Measurements from ENCODE around the gene BOK.

The BOK gene

DNA sequence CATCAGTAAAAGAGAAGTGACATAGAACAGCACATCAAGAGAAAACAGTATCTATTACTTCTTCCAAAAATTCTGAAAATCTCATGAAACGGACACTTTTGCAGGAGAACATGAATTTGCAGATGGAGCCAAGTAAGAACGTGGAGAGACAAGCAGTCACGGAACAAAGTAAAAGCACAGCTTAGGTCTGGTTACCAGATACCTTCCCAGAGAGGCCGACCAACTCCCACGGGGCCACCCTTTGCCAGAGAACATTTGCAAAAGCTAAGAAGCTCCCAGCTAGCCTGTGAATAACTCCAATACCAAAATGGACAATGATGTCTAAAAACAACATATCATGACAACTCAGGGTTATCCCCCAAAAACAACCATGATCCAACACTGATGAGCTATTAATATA lies 39.5 kb downstream of the BOK start:
- no peak overlapping the region for H3K4me3 ChIP-seq (ENCODE audit: low read length)
- DNase-seq (ENCODE audit: low read depth) = no peak
- TF ChIP-seq, protein P1, sequence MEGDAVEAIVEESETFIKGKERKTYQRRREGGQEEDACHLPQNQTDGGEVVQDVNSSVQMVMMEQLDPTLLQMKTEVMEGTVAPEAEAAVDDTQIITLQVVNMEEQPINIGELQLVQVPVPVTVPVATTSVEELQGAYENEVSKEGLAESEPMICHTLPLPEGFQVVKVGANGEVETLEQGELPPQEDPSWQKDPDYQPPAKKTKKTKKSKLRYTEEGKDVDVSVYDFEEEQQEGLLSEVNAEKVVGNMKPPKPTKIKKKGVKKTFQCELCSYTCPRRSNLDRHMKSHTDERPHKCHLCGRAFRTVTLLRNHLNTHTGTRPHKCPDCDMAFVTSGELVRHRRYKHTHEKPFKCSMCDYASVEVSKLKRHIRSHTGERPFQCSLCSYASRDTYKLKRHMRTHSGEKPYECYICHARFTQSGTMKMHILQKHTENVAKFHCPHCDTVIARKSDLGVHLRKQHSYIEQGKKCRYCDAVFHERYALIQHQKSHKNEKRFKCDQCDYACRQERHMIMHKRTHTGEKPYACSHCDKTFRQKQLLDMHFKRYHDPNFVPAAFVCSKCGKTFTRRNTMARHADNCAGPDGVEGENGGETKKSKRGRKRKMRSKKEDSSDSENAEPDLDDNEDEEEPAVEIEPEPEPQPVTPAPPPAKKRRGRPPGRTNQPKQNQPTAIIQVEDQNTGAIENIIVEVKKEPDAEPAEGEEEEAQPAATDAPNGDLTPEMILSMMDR (conservative IDR thresholded peaks at IDR 0.05; ENCODE audit: low read depth, low read length) = no peak

DNA sequence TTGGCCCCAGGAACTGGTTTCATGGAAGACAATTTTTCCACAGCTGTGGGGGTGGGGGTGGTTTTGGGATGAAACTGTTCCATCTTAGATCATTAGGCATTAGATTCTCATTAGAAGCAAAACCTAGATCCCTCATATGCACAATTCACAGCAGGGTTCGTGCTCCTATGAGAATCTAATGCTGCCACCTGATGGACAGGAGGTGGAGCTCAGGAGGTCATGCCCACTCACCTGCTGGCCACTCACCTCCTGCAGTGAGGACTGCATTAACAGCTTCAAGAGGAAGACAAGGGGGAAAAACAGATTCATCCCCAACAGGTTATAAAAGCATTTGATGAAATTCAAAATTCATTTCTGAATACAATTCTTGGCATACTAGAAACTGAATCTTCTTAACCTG lies 39.9 kb downstream of the BOK start:
- no peak overlapping the region for H3K4me3 ChIP-seq (ENCODE audit: low read length)
- DNase-seq (ENCODE audit: low read depth) = no peak
- TF ChIP-seq, protein P1 (conservative IDR thresholded peaks at IDR 0.05; ENCODE audit: low read depth, low read length) = peak; percentile 35

DNA sequence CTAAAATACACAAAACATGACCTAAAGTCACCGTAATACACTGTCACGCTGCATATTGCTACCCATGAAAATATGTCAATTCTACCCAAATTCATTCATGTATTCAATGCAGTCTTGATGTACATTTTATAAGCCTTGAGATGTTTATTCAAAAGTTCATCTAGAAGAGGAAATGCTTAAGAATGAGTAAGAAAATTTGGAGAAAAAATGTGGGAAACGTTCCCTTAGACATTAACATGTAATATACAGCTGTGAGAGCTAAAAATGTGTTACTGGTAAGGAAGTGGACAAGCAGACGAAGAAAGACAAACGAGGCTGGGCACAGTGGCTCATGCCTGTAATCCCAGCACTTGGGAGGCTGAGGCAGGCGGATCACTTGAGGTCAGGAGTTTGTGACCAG lies 41.1 kb downstream of the BOK start:
- TF ChIP-seq, protein P1 (conservative IDR thresholded peaks at IDR 0.05; ENCODE audit: low read depth, low read length) = no peak
- DNase-seq (ENCODE audit: low read depth) = no peak
- no peak overlapping the region for H3K4me3 ChIP-seq (ENCODE audit: low read length)

- TF ChIP-seq, protein P1 (conservative IDR thresholded peaks at IDR 0.05; ENCODE audit: low read depth, low read length) = no peak
- H3K4me3 ChIP-seq (ENCODE audit: low read length) = no peak overlapping the region
Observed at GRCh38 chr2:241601841-241602240, 43.3 kb downstream of the BOK start.

GRCh38 chr2:241602720-241603119 lies 44.2 kb downstream of the BOK start:
- no peak overlapping the region for H3K4me3 ChIP-seq (ENCODE audit: low read length)
- no peak for DNase-seq (ENCODE audit: low read depth)
- TF ChIP-seq, protein P1 (conservative IDR thresholded peaks at IDR 0.05; ENCODE audit: low read depth, low read length) = no peak

More at GRCh38 chr2:241601841-241602240, 43.3 kb downstream of the BOK start:
- no peak for DNase-seq (ENCODE audit: low read depth)

DNA sequence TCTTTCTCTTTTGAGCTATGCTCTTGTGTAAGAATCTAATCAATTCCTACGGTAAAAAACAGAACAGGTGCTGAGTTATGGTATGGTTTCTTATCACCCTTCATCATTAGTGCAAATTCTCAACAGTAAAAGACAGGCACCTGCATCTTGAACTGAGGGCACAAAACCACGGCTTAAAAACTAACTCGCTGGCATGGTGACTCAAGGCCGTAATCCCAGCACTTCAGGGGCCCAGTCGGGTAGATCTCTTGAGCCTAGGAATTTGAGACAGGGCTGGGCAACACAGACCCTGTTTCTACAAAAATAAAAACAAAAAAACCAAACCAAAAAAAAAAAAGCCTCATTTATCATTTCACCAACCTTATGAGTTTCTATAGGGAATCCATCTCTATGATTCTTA lies 45.1 kb downstream of the BOK start:
- TF ChIP-seq, protein P1 (conservative IDR thresholded peaks at IDR 0.05; ENCODE audit: low read depth, low read length) = no peak
- H3K4me3 ChIP-seq (ENCODE audit: low read length) = no peak overlapping the region
- peak; percentile 32 for DNase-seq (ENCODE audit: low read depth)

DNA sequence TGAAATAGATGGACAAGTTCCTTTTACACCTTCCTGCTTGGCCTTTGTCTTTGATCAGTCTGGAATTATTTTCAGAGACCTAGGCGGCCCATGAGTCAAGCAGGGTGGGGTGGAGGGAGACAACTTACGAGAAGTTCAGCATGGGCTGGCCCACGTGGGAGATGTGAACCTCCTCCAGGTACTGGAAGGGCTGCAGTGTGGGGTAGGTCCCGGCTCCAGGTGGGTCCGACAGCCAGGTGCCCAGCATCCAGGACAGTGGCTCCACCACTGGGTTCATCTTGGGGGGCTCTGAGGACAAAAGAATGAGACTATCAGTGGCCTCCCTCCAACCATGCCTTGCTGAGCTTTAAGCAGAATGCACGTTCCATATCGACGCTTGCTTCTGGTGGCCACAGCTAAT lies 47.6 kb downstream of the BOK start:
- no peak for DNase-seq (ENCODE audit: low read depth)
- TF ChIP-seq, protein P1 (conservative IDR thresholded peaks at IDR 0.05; ENCODE audit: low read depth, low read length) = no peak
- H3K4me3 ChIP-seq (ENCODE audit: low read length) = no peak overlapping the region
